Measurements from ENCODE around the gene SLC28A1. TPM values are rescaled to one million over a fixed set of nuclear protein-coding genes. Genes with fewer than 3 reads are reported as not detected.

SLC28A1 gene
- total RNA-seq, 1 experiment from 2014 or later, result not detected

GRCh38 chr15:84892786-84893307 is 8.4 kb downstream of the SLC28A1 start:
- Histone ChIP-seq H3K27me3 (no peaks in the 10 kb centered on the region), H3K4me3 (no peak overlapping the region), H3K36me3 (no peaks in the 10 kb centered on the region), H3K9me3 (no peaks in the 10 kb centered on the region)
- no peak for DNase-seq

GRCh38 chr15:84893607-84894006 is 9.1 kb downstream of the SLC28A1 start:
- DNase-seq, result no peak
- Histone ChIP-seq H3K4me3 (no peak overlapping the region), H3K27me3 (no peaks in the 10 kb centered on the region), H3K36me3 (no peaks in the 10 kb centered on the region), H3K9me3 (no peaks in the 10 kb centered on the region)

GRCh38 chr15:84894736-84895425 is 10.4 kb downstream of the SLC28A1 start:
- H3K27me3 ChIP-seq, result no peaks in the 10 kb centered on the region
- DNase-seq, result no peak
- no peaks in the 10 kb centered on the region for H3K9me3 ChIP-seq
- H3K36me3 ChIP-seq, result no peaks in the 10 kb centered on the region
- no peak overlapping the region for H3K4me3 ChIP-seq

- no peak for DNase-seq
- Histone ChIP-seq H3K27me3 (no peaks in the 10 kb centered on the region), H3K4me3 (no peak overlapping the region), H3K9me3 (peaks cover 5% of the 10 kb centered on the region; the same call in 1 of the 2 replicates), H3K36me3 (no peaks in the 10 kb centered on the region)
These were observed 14.3 kb downstream of the SLC28A1 start for GRCh38 chr15:84898761-84899160.

- Histone ChIP-seq H3K4me3 (no peak overlapping the region), H3K27me3 (no peaks in the 10 kb centered on the region), H3K36me3 (no peaks in the 10 kb centered on the region), H3K9me3 (peaks cover 5% of the 10 kb centered on the region; the same call in 1 of the 2 replicates)
- no peak for DNase-seq
These were observed 15.3 kb downstream of the SLC28A1 start for GRCh38 chr15:84899750-84900149.

GRCh38 chr15:84901540-84901939 is 17.1 kb downstream of the SLC28A1 start:
- Histone ChIP-seq H3K27me3 (no peaks in the 10 kb centered on the region), H3K36me3 (no peaks in the 10 kb centered on the region), H3K4me3 (no peak overlapping the region), H3K9me3 (peaks cover 5% of the 10 kb centered on the region; the same call in 1 of the 2 replicates)
- no peak for DNase-seq

- DNase-seq, result no peak
- no peaks in the 10 kb centered on the region for H3K27me3 ChIP-seq
- H3K36me3 ChIP-seq, result no peaks in the 10 kb centered on the region
- H3K4me3 ChIP-seq, result no peak overlapping the region
- H3K9me3 ChIP-seq, result peaks cover 5% of the 10 kb centered on the region; the same call in 1 of the 2 replicates
These were observed 19.3 kb downstream of the SLC28A1 start for GRCh38 chr15:84903751-84904150.

- Histone ChIP-seq H3K36me3 (no peaks in the 10 kb centered on the region), H3K4me3 (no peak overlapping the region), H3K27me3 (no peaks in the 10 kb centered on the region), H3K9me3 (peaks cover 5% of the 10 kb centered on the region; the same call in 1 of the 2 replicates)
- DNase-seq, result no peak
These were observed 20.0 kb downstream of the SLC28A1 start for GRCh38 chr15:84904419-84904818.

- DNase-seq, result no peak
- H3K9me3 ChIP-seq, result peaks cover 5% of the 10 kb centered on the region; the same call in 1 of the 2 replicates
These were observed 20.8 kb downstream of the SLC28A1 start for GRCh38 chr15:84905016-84905916.

GRCh38 chr15:84907731-84908130 is 23.3 kb downstream of the SLC28A1 start:
- no peak for DNase-seq
- no peaks in the 10 kb centered on the region for H3K36me3 ChIP-seq
- no peaks in the 10 kb centered on the region for H3K9me3 ChIP-seq
- H3K27me3 ChIP-seq, result no peaks in the 10 kb centered on the region
- H3K4me3 ChIP-seq, result no peak overlapping the region

More at GRCh38 chr15:84905016-84905916, 20.8 kb downstream of the SLC28A1 start:
- no peaks in the 10 kb centered on the region for H3K36me3 ChIP-seq
- H3K27me3 ChIP-seq, result no peaks in the 10 kb centered on the region
- H3K4me3 ChIP-seq, result no peak overlapping the region

GRCh38 chr15:84908564-84908963 is 24.1 kb downstream of the SLC28A1 start:
- Histone ChIP-seq H3K9me3 (no peaks in the 10 kb centered on the region), H3K36me3 (no peaks in the 10 kb centered on the region)
- DNase-seq, result no peak

GRCh38 chr15:84909029-84909428 is 24.6 kb downstream of the SLC28A1 start:
- no peaks in the 10 kb centered on the region for H3K9me3 ChIP-seq
- no peak overlapping the region for H3K4me3 ChIP-seq
- H3K36me3 ChIP-seq, result no peaks in the 10 kb centered on the region
- no peak for DNase-seq
- no peaks in the 10 kb centered on the region for H3K27me3 ChIP-seq

More at GRCh38 chr15:84908564-84908963, 24.1 kb downstream of the SLC28A1 start:
- Histone ChIP-seq H3K4me3 (no peak overlapping the region), H3K27me3 (no peaks in the 10 kb centered on the region)

GRCh38 chr15:84909782-84910181 is 25.3 kb downstream of the SLC28A1 start:
- Histone ChIP-seq H3K9me3 (no peaks in the 10 kb centered on the region), H3K36me3 (no peaks in the 10 kb centered on the region), H3K27me3 (no peaks in the 10 kb centered on the region), H3K4me3 (no peak overlapping the region)
- no peak for DNase-seq

- Histone ChIP-seq H3K4me3 (no peak overlapping the region), H3K9me3 (no peaks in the 10 kb centered on the region), H3K36me3 (no peaks in the 10 kb centered on the region), H3K27me3 (no peaks in the 10 kb centered on the region)
- no peak for DNase-seq
These were observed 26.6 kb downstream of the SLC28A1 start for GRCh38 chr15:84910928-84911623.

GRCh38 chr15:84911879-84912660 is 27.6 kb downstream of the SLC28A1 start:
- DNase-seq, result peak; percentile 99
- Histone ChIP-seq H3K27me3 (no peaks in the 10 kb centered on the region), H3K9me3 (no peaks in the 10 kb centered on the region), H3K4me3 (no peak overlapping the region), H3K36me3 (no peaks in the 10 kb centered on the region)

GRCh38 chr15:84913360-84913723 is 28.9 kb downstream of the SLC28A1 start:
- DNase-seq, result no peak
- no peak overlapping the region for H3K4me3 ChIP-seq
- H3K27me3 ChIP-seq, result no peaks in the 10 kb centered on the region
- no peaks in the 10 kb centered on the region for H3K36me3 ChIP-seq
- no peaks in the 10 kb centered on the region for H3K9me3 ChIP-seq

Data from MG63 (cell line).